Measurements from ENCODE around the gene CD226. TPM values are rescaled to one million over a fixed set of nuclear protein-coding genes. Genes with fewer than 3 reads are reported as not detected.

Gene CD226
- total and polyA plus RNA-seq, 2 of the 13 experiments (the other 11 are each of a cell fraction or from before 2014, with no cell fraction given), result 0.13 to 0.77 TPM

- Histone ChIP-seq H3K9ac (ENCODE audit: insufficient read depth, low read depth, low read length) (no peak overlapping the region), H3K4me3 (replicated peaks in 1 of 3; ENCODE audit: insufficient read depth in 1 of 3, low read depth in 2 of 3, low read length in 3 of 3) (no peak overlapping the region), H3K4me1 (ENCODE audit: insufficient read depth, low read length) (peaks cover 3% of the 10 kb centered on the region; the same call in 1 of the 2 replicates), H3K9me3 (ENCODE audit: low read length) (no peaks in the 10 kb centered on the region), H2AFZ (ENCODE audit: low read length) (no peak overlapping the region), H3K79me2 (ENCODE audit: insufficient read depth, low read length) (no peaks in the 10 kb centered on the region), H3K36me3 (replicated peaks in 1 of 2; ENCODE audit: control insufficient read depth in 1 of 2, insufficient read depth in 2 of 2, low read length in 2 of 2) (no peaks in the 10 kb centered on the region), H3K27me3 (ENCODE audit: control insufficient read depth in 1 of 2, insufficient read depth in 2 of 2, low read length in 2 of 2) (no peaks in the 10 kb centered on the region), H3K4me2 (ENCODE audit: low read depth, low read length) (no peak overlapping the region), H3K27ac (ENCODE audit: extremely low read length, insufficient read depth, low read length) (no peak overlapping the region), H4K20me1 (ENCODE audit: insufficient read depth, low read length) (no peaks in the 10 kb centered on the region)
- no peak for FAIRE-seq
- in situ Hi-C loops (cut with HindIII; ENCODE audit: extremely low pct_ligation_motif_present, low pct_unique_long_range_greater_than_20kb), result no loop called here
- BruUV-seq (replicated peaks), result no TSS peak
- ATAC-seq, result no peak
- CTCF ChIA-PET (ENCODE audit: low intra/inter-chr PET ratio, low total read pairs), result no interaction called here
- intact Hi-C loops (cut with micrococcal nuclease; ENCODE audit: unreplicated experiment), result no loop called here
- no peak for DNase-seq (ENCODE audit: low spot score)
- POLR2A ChIA-PET, result no interaction called here
- WGBS (ENCODE audit: low lambda C conversion rate), result 90% methylated on average over 4 of the region's 4 CpGs
- peak; percentile 82 for TF ChIP-seq MNT (IDR thresholded peaks at IDR 0.05)
- TF ChIP-seq IRF9 (CRISPR knock-in tag; IDR thresholded peaks at IDR 0.05; ENCODE audit: borderline replicate concordance), result no peak
- TF ChIP-seq FOXP1 (IDR thresholded peaks at IDR 0.05), result 0 out of 2 replicates have a peak, but pooled peaks have one; percentile 26
- TF ChIP-seq FOXP1 (CRISPR knock-in tag; IDR thresholded peaks at IDR 0.05), result no peak
- TF ChIP-seq FOXA3 (CRISPR knock-in tag; IDR thresholded peaks at IDR 0.05), result no peak
These were observed 1.9 kb upstream of the CD226 start for GRCh38 chr18:69949538-69949936.

DNA sequence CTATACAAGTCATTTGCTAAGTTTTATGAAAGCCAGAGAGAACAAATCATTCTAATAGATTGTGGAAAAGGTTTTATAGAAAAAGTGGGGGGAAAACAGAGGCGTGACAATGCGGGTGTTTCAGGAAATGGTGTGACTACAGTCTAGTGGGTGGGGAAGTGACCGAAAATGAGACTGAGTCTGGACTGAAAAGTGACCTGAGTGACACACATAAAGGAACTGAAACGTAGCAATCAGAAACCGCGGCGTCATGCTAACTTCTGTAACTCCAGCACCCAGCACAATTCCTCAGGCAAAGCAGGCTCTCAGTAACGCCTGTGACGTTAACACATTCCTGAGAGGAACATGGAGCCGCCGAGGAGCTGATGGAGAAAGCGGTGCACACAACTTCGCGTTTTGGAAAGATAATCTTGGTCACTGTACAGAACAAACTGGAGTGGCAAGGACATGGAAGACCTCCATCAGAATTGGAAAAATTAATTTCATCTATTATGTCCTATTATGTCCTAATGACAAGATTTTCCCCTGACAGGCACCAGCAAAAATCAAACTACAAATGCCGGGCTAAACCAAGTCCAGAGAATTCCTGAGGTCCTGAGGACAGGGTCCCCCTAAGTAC is 1.4 kb upstream of the CD226 start:
- BruUV-seq (replicated peaks), result no TSS peak
- no peak overlapping the region for H2AFZ ChIP-seq (ENCODE audit: low read length)
- in situ Hi-C loops (cut with HindIII; ENCODE audit: extremely low pct_ligation_motif_present, low pct_unique_long_range_greater_than_20kb) (no loop called here), intact Hi-C loops (cut with micrococcal nuclease; ENCODE audit: unreplicated experiment) (no loop called here)
- FAIRE-seq, result no peak
- no peaks in the 10 kb centered on the region for H3K9me3 ChIP-seq (ENCODE audit: low read length)
- H3K4me2 ChIP-seq (ENCODE audit: low read depth, low read length), result no peak overlapping the region
- H3K79me2 ChIP-seq (ENCODE audit: insufficient read depth, low read length), result no peaks in the 10 kb centered on the region
- H3K27me3 ChIP-seq (ENCODE audit: control insufficient read depth in 1 of 2, insufficient read depth in 2 of 2, low read length in 2 of 2), result no peaks in the 10 kb centered on the region
- whole genome bisulfite sequencing (ENCODE audit: low lambda C conversion rate), result 95% methylated on average over 15 of the region's 15 CpGs
- ChIA-PET CTCF (ENCODE audit: low intra/inter-chr PET ratio, low total read pairs) (no interaction called here), POLR2A (no interaction called here)
- no peak for DNase-seq (ENCODE audit: low spot score)
- H3K9ac ChIP-seq (ENCODE audit: insufficient read depth, low read depth, low read length), result no peak overlapping the region
- no peak overlapping the region for H3K4me3 ChIP-seq (replicated peaks in 1 of 3; ENCODE audit: insufficient read depth in 1 of 3, low read depth in 2 of 3, low read length in 3 of 3)
- no peak for TF ChIP-seq SPEN (CRISPR knock-in tag; IDR thresholded peaks at IDR 0.05; ENCODE audit: low read depth)
- TF ChIP-seq SMARCC2 (IDR thresholded peaks at IDR 0.05), result no peak
- no peak for TF ChIP-seq SAFB2 (CRISPR knock-in tag; IDR thresholded peaks at IDR 0.05; ENCODE audit: borderline replicate concordance, low read depth)
- TF ChIP-seq SUZ12 (IDR thresholded peaks at IDR 0.05; ENCODE audit: low read depth, low read length), result no peak
- no peak for TF ChIP-seq NPAS2 (CRISPR knock-in tag; IDR thresholded peaks at IDR 0.05; ENCODE audit: borderline replicate concordance)
- TF ChIP-seq, protein P1, sequence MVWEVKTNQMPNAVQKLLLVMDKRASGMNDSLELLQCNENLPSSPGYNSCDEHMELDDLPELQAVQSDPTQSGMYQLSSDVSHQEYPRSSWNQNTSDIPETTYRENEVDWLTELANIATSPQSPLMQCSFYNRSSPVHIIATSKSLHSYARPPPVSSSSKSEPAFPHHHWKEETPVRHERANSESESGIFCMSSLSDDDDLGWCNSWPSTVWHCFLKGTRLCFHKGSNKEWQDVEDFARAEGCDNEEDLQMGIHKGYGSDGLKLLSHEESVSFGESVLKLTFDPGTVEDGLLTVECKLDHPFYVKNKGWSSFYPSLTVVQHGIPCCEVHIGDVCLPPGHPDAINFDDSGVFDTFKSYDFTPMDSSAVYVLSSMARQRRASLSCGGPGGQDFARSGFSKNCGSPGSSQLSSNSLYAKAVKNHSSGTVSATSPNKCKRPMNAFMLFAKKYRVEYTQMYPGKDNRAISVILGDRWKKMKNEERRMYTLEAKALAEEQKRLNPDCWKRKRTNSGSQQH (CRISPR knock-in tag; IDR thresholded peaks at IDR 0.05; ENCODE audit: low read depth), result no peak
- H3K36me3 ChIP-seq (replicated peaks in 1 of 2; ENCODE audit: control insufficient read depth in 1 of 2, insufficient read depth in 2 of 2, low read length in 2 of 2), result no peaks in the 10 kb centered on the region
- H3K4me1 ChIP-seq (ENCODE audit: insufficient read depth, low read length), result no peaks in the 10 kb centered on the region
- no peak for ATAC-seq
- no peak overlapping the region for H3K27ac ChIP-seq (ENCODE audit: extremely low read length, insufficient read depth, low read length)
- H4K20me1 ChIP-seq (ENCODE audit: insufficient read depth, low read length), result no peaks in the 10 kb centered on the region
